Activated T-helper 2 cell treated with anti-CD3 and anti-CD28 coated beads, Interferon-gamma antibody, Interleukin-2, Interleukin-4, amounts not matched to agents 10 μg/mL and 5 μg/mL and 100 μg/mL, durations not matched to agents 14 hours and 24 hours and 36 hours (primary cell): ENCODE data around the gene PIP5K1C. TPM values are rescaled to one million over a fixed set of nuclear protein-coding genes. Genes with fewer than 3 reads are reported as not detected.
"Not testable (repeated sequence)": the region's sequence is repeated elsewhere in the genome, so short reads cannot be mapped to it uniquely, and the experiment has no call there.

Source experiments
- DNase-seq: peaks from one replicate; pipeline ENCODE4 v3.0.0; 2021; ENCODE audit warnings: low spot score
- H3K27ac Mint-ChIP-seq: one replicate; pipeline ENCODE4 v1.8.0; 2021; ENCODE audit warnings: mixed read lengths
- H3K27me3 Mint-ChIP-seq: one replicate; pipeline ENCODE4 v1.8.0; 2021; ENCODE audit warnings: low read depth, mixed read lengths
- H3K36me3 Mint-ChIP-seq: one replicate; pipeline ENCODE4 v1.8.0; 2021; ENCODE audit warnings: low read depth, mixed read lengths
- H3K4me1 Mint-ChIP-seq: one replicate; pipeline ENCODE4 v1.8.0; 2021; ENCODE audit warnings: low read depth, mixed read lengths
- H3K4me3 Mint-ChIP-seq: one replicate; pipeline ENCODE4 v1.8.0; 2021; ENCODE audit warnings: low read depth, mild to moderate bottlenecking, moderate library complexity, mixed read lengths
- H3K9me3 Mint-ChIP-seq: one replicate; pipeline ENCODE4 v1.8.0; 2021; ENCODE audit warnings: mixed read lengths
- intact Hi-C: fragments of 100-400 bp; cut with micrococcal nuclease; formaldehyde crosslinking; loops from one replicate; pipeline ENCODE4 v1.15.1; 2023
- total RNA-seq: library from RNA; stranded (reverse); gene quantifications from 2 replicates; pipeline ENCODE4 v1.2.3, GENCODE V29; 2022

PIP5K1C gene
- total RNA-seq, 1 donor from 2014 or later = 22.5 TPM

DNA sequence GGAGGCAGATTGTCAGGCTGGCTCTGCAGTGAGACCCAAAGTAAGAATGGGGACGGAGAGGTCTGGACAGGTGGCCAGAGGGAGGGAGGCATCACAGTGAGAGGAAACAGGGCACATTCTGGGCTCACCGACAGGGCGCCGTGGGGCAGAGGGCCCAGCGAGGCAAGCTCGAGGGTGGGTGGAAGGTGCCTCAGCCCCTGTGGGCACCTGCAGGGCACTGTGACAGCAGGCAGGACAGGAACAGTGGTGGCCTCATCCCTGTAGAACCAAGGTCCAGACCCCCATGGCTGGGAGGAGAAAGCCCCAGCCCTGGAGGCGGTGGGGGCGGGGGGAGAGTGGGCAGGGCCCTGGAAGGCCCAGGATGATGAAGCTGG is 27.7 kb downstream of the PIP5K1C start:
- H3K36me3 Mint-ChIP-seq = no peaks in the 10 kb centered on the region
- peaks cover 6% of the 10 kb centered on the region for H3K4me1 Mint-ChIP-seq
- intact Hi-C loops = no loop called here
- no peaks in the 10 kb centered on the region for H3K27me3 Mint-ChIP-seq
- H3K4me3 Mint-ChIP-seq = no peak overlapping the region
- DNase-seq = no peak
- H3K27ac Mint-ChIP-seq = peak overlapping the region; percentile 22
- H3K9me3 Mint-ChIP-seq = no peaks in the 10 kb centered on the region

GRCh38 chr19:3671680-3672574 is 28.3 kb downstream of the PIP5K1C start:
- Mint-ChIP-seq H3K4me1 (peaks cover 6% of the 10 kb centered on the region), H3K27ac (peak overlapping the region; percentile 60), H3K27me3 (no peaks in the 10 kb centered on the region), H3K36me3 (no peaks in the 10 kb centered on the region), H3K9me3 (no peaks in the 10 kb centered on the region), H3K4me3 (no peak overlapping the region)
- DNase-seq = no peak
- intact Hi-C loops = loop anchor here (2.0 kb wide), 1 partner anchor 29 kb away; the partner anchor contains the start of gene PIP5K1C

GRCh38 chr19:3670796-3671679 is 29.2 kb downstream of the PIP5K1C start:
- Mint-ChIP-seq H3K4me3 (peak overlapping the region; percentile 47), H3K9me3 (no peaks in the 10 kb centered on the region), H3K4me1 (peaks cover 6% of the 10 kb centered on the region), H3K36me3 (no peaks in the 10 kb centered on the region), H3K27me3 (no peaks in the 10 kb centered on the region), H3K27ac (peak overlapping the region; percentile 68)
- DNase-seq = no peak
- intact Hi-C loops = loop anchor here (2.0 kb wide), 1 partner anchor 30 kb away; the partner anchor contains the start of gene PIP5K1C

DNA sequence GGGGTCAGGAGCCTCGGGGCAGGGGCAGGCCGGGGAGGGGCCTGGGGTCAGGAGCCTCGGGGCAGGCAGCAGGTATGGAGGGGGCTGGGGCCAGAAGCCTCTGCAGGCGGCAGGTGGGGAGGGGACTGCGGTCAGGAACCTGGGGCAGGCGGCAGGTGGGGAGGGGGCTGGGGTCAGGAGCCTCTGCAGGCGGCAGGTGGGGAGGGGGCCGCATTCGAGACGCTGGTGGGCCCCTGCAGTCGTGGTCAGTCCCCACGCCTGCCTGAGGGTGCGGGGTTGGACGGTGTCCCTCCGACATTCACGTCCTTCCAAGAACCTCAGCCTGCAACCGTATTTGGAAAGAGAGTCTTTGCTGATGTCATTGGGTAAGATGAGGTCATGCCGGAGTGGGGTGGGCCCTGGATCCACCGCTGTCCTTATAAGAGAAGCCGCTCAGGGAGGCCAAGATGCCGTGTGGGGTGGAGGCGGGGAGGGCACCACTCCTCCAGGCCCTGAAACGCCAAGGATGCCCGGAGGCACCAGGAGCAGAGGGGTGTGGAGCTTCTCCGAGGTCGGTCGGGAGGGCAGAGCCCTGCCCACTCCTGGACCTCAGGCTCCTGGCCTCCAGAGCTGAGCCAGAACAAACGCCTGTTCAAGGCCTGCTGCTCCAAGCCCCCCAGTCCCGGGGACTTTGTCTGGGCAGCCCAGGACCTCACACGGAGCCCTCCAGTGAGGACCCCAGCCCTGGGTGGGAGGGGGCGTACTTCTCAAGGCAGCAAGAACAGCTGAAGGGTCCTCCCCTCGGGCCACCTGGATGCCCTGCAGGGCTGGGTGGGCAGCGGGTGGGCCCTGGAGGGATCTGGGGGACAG is 30.1 kb downstream of the PIP5K1C start:
- Mint-ChIP-seq H3K4me1 (peaks cover 6% of the 10 kb centered on the region), H3K27ac (no peak overlapping the region), H3K27me3 (no peaks in the 10 kb centered on the region), H3K9me3 (no peaks in the 10 kb centered on the region), H3K4me3 (no peak overlapping the region), H3K36me3 (no peaks in the 10 kb centered on the region)
- no peak for DNase-seq
- intact Hi-C loops = loop anchor here (2.0 kb wide), 1 partner anchor 31 kb away; the partner anchor contains the start of gene PIP5K1C

- no peaks in the 10 kb centered on the region for H3K27me3 Mint-ChIP-seq
Measured at GRCh38 chr19:3669082-3669946, 31.0 kb downstream of the PIP5K1C start.

GRCh38 chr19:3668331-3669081 is 31.8 kb downstream of the PIP5K1C start:
- intact Hi-C loops = no loop called here
- H3K9me3 Mint-ChIP-seq = no peaks in the 10 kb centered on the region
- H3K27me3 Mint-ChIP-seq = no peaks in the 10 kb centered on the region
- no peaks in the 10 kb centered on the region for H3K36me3 Mint-ChIP-seq
- DNase-seq = no peak
- H3K27ac Mint-ChIP-seq = no peak overlapping the region
- H3K4me1 Mint-ChIP-seq = peaks cover 6% of the 10 kb centered on the region
- H3K4me3 Mint-ChIP-seq = no peak overlapping the region

More at GRCh38 chr19:3669082-3669946, 31.0 kb downstream of the PIP5K1C start:
- peaks cover 6% of the 10 kb centered on the region for H3K4me1 Mint-ChIP-seq
- H3K4me3 Mint-ChIP-seq = no peak overlapping the region
- DNase-seq = no peak
- H3K27ac Mint-ChIP-seq = no peak overlapping the region
- H3K36me3 Mint-ChIP-seq = no peaks in the 10 kb centered on the region
- no peaks in the 10 kb centered on the region for H3K9me3 Mint-ChIP-seq
- intact Hi-C loops = no loop called here

GRCh38 chr19:3667766-3668165 is 32.5 kb downstream of the PIP5K1C start:
- no peaks in the 10 kb centered on the region for H3K27me3 Mint-ChIP-seq
- H3K4me1 Mint-ChIP-seq = peaks cover 6% of the 10 kb centered on the region
- intact Hi-C loops = no loop called here
- H3K9me3 Mint-ChIP-seq = no peaks in the 10 kb centered on the region
- H3K4me3 Mint-ChIP-seq = no peak overlapping the region
- peaks cover 4% of the 10 kb centered on the region for H3K36me3 Mint-ChIP-seq
- no peak for DNase-seq
- H3K27ac Mint-ChIP-seq = no peak overlapping the region

- Mint-ChIP-seq H3K36me3 (peaks cover 4% of the 10 kb centered on the region), H3K27ac (no peak overlapping the region), H3K27me3 (no peaks in the 10 kb centered on the region), H3K4me3 (no peak overlapping the region), H3K9me3 (no peaks in the 10 kb centered on the region), H3K4me1 (peaks cover 3% of the 10 kb centered on the region)
- intact Hi-C loops = no loop called here
- no peak for DNase-seq
Measured at GRCh38 chr19:3667037-3667638, 33.1 kb downstream of the PIP5K1C start.

GRCh38 chr19:3666545-3666856 is 33.8 kb downstream of the PIP5K1C start:
- not testable (repeated sequence) for H3K4me1 Mint-ChIP-seq, H3K27me3 Mint-ChIP-seq, H3K9me3 Mint-ChIP-seq, H3K36me3 Mint-ChIP-seq, H3K27ac Mint-ChIP-seq, DNase-seq, H3K4me3 Mint-ChIP-seq
- intact Hi-C loops = loop anchor here (1.0 kb wide), 1 partner anchor 40 kb away; no protein-coding TSS in a partner anchor

- intact Hi-C loops = loop anchor here (1.0 kb wide), 1 partner anchor 40 kb away; no protein-coding TSS in a partner anchor
- Mint-ChIP-seq H3K27ac (no peak overlapping the region), H3K4me3 (no peak overlapping the region), H3K4me1 (peaks cover 2% of the 10 kb centered on the region), H3K9me3 (no peaks in the 10 kb centered on the region), H3K27me3 (no peaks in the 10 kb centered on the region), H3K36me3 (peaks cover 6% of the 10 kb centered on the region)
- DNase-seq = peak; percentile 63
Measured at GRCh38 chr19:3665681-3666544, 34.4 kb downstream of the PIP5K1C start.
